GM23338 (cell line): ENCODE measurements around the gene GRIP2.

Experiments used
- POLR2AphosphoS5 ChIP-seq: IDR thresholded peaks from 2 replicates; pipeline ENCODE4 v1.6.1; 2016; ENCODE audit warnings: antibody characterized with exemption, low read depth
- TF ChIP-seq, protein P1 (sequence below), 2 experiments: fragments of 200-600 bp in 1 of 2; sonication (generic) in 1 of 2; conservative IDR thresholded peaks; 2 replicates each; pipeline versions ENCODE4 v1.5.1 to v1.6.1; 2016 to 2017; ENCODE audit warnings: antibody characterized with exemption in 2 of 2, low read depth in 2 of 2, mild to moderate bottlenecking in 2 of 2, moderate library complexity in 1 of 2

DNA sequence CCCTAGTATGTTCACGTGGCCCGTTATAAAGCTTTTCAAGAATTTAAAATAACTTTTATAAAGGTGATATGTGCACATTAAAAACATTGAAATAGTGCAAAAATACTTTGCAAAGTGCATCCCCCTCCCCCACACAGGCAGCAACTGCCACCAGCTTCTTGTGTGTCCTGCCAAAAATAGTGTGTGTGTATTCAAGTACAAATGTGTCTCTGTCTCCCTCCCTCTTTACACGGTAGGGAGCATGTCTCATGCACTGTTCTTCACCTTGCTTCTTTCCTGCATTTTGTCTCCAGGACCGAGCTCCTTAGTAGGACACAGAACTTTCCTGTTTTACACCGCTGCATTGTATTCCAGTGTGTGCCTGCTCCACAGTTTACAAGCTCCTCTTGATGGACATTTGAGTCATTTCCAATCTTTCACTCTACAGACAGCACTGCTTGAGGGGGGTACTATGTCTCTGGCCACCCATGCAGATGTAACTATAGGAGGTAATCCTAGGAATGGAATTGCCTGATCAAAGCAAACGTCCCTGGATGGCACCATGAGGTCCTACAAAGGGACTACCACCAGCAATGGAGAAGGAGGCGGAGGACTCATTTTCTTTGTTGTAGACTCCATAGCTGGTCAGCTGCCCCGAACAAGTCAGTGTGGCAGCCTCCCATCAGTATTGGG is 85.4 kb downstream of the GRIP2 start:
- TF ChIP-seq, protein P1, sequence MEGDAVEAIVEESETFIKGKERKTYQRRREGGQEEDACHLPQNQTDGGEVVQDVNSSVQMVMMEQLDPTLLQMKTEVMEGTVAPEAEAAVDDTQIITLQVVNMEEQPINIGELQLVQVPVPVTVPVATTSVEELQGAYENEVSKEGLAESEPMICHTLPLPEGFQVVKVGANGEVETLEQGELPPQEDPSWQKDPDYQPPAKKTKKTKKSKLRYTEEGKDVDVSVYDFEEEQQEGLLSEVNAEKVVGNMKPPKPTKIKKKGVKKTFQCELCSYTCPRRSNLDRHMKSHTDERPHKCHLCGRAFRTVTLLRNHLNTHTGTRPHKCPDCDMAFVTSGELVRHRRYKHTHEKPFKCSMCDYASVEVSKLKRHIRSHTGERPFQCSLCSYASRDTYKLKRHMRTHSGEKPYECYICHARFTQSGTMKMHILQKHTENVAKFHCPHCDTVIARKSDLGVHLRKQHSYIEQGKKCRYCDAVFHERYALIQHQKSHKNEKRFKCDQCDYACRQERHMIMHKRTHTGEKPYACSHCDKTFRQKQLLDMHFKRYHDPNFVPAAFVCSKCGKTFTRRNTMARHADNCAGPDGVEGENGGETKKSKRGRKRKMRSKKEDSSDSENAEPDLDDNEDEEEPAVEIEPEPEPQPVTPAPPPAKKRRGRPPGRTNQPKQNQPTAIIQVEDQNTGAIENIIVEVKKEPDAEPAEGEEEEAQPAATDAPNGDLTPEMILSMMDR (conservative IDR thresholded peaks at IDR 0.05; ENCODE audit: low read depth in 2 of 2) = no peak
- no peak for TF ChIP-seq POLR2AphosphoS5
